Lung (tissue), 12 donors: ENCODE data around the gene IFITM10. TPM values are rescaled to one million over a fixed set of nuclear protein-coding genes. Genes with fewer than 3 reads are reported as not detected.

Source experiments
- ATAC-seq: fragments of 200-7000 bp; cut with Tn5 transposase; one replicate; pipeline ENCODE4 v1.9.1; 2020; ENCODE audit warnings: moderate number of reproducible peaks; ENCODE audit not compliant: insufficient read depth, low FRiP score
- DNase-seq, 3 donors: peaks; one replicate each; pipeline ENCODE4 v3.0.0-alpha.2; 2013 to 2017
- H3K27ac ChIP-seq, 2 donors: one replicate each; pipeline ENCODE4 v1.5.1; 2013; ENCODE audit warnings: mild to moderate bottlenecking in 2 of 2, moderate library complexity in 2 of 2, control low read depth in 1 of 2, inconsistent platforms in 1 of 2, low read depth in 1 of 2, low read length in 1 of 2
- H3K27me3 ChIP-seq, 3 donors: one replicate each; pipeline ENCODE4 v1.5.1; 2013; ENCODE audit warnings: low read length in 2 of 3; ENCODE audit not compliant: control insufficient read depth in 3 of 3, insufficient read depth in 3 of 3
- H3K36me3 ChIP-seq, 4 donors: one replicate each; pipeline ENCODE4 v1.5.1; 2013; ENCODE audit warnings: low read length in 4 of 4, mild to moderate bottlenecking in 1 of 4, moderate library complexity in 1 of 4; ENCODE audit not compliant: control insufficient read depth in 4 of 4, insufficient read depth in 4 of 4
- H3K4me1 ChIP-seq, 5 donors: one replicate each; pipeline ENCODE4 v1.5.1; 2013; ENCODE audit warnings: low read length in 5 of 5, mild to moderate bottlenecking in 2 of 5, moderate library complexity in 1 of 5; ENCODE audit not compliant: control insufficient read depth in 5 of 5, insufficient read depth in 5 of 5
- H3K4me3 ChIP-seq: one replicate; pipeline ENCODE4 v1.5.1; 2013; ENCODE audit warnings: mild to moderate bottlenecking, control low read depth, moderate library complexity
- H3K9ac ChIP-seq, 2 donors: one replicate each; pipeline ENCODE4 v1.5.1; 2013; ENCODE audit warnings: low read length in 2 of 2, control low read depth in 1 of 2; ENCODE audit not compliant: insufficient read depth in 1 of 2
- H3K9me3 ChIP-seq, 4 donors: one replicate each; pipeline ENCODE4 v1.5.1; 2013; ENCODE audit warnings: low read length in 3 of 4, mild to moderate bottlenecking in 1 of 4, moderate library complexity in 1 of 4; ENCODE audit not compliant: control insufficient read depth in 4 of 4, insufficient read depth in 3 of 4
- WGBS, 2 donors: extraction: QIAGEN DNeasy Blood & Tissue Kit; methylation state at CpG; one replicate each; pipeline ENCODE4 v1.1.7; 2013; 5-methylcytosine and 5-hydroxymethylcytosine counted together
- polyA plus RNA-seq, 2 donors: library from polyadenylated mRNA; stranded (reverse); fragments of 200-250 nt; gene quantifications; one replicate each; pipeline ENCODE4 v1.2.1, GENCODE V29; 2013
- total RNA-seq, 2 donors: library from RNA; depleted of rRNA in 1 of 2; stranded (reverse); fragments of >200 nt in 1 of 2; gene quantifications; one replicate each; pipeline ENCODE4 v1.2.1, GENCODE V29; 2014 to 2021
- TF ChIP-seq, protein P1 (sequence below): IDR thresholded peaks from 2 replicates; pipeline ENCODE4 v1.5.1; 2012; ENCODE audit warnings: mild to moderate bottlenecking; ENCODE audit errors: control extremely low read depth, extremely low read depth
- donor health status: control.
- donor health status: control.
- donor health status: Bipolar disorder and iron deficiency.
- donor health status: healthy.
- donor health status: DM: yes; HTN: yes; CAD: no.

IFITM10 gene
- total and polyA plus RNA-seq, 4 donors, result 0.40 to 18.8 (median 2.7) TPM

DNA sequence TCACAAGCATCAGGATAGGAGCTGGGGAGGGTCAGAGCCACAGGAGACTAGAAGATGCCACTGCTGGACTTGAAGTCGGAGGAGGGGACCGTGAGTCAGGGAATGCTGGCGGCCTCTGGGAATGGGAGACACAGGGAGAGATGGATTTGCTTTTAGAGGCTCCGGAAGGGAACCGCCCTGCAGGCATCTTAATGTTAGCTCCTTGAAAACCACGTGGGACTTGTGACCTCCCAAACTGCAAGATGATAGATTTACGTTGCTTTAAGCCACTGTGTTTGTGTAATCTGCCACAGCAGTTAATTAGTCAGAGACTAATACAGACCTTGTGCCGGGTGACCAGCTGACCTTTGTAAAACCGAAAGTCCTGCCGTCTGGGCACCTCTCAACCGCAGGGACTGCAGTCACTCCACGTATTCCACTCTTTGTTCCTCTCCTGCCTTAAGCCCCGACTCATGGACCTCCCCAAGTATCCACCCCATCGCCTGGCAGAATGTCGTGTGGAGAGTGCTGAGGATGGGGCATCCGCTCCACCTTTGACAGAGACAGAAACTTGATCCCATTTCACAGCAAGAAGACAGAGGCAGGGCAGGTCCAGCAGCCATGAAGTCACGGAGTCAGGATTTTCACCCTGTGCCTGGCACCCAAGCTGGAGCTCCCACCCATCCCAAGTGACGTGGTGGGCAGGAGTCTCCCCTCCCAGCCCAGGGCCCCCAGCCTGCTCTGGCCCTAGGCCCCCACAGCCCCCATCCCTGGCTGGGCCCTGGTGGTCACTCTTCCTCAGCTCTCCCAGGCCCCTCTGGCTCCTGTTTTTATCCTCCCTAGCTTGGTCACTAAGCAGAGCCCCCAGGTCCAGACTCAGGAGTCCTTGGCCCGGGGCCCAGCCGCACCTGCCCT is 32.7 kb upstream of the IFITM10 start:
- H3K36me3 ChIP-seq, result no peaks in the 10 kb centered on the region
- no peak for ATAC-seq
- H3K4me1 ChIP-seq, result no peaks in the 10 kb centered on the region
- TF ChIP-seq, protein P1, sequence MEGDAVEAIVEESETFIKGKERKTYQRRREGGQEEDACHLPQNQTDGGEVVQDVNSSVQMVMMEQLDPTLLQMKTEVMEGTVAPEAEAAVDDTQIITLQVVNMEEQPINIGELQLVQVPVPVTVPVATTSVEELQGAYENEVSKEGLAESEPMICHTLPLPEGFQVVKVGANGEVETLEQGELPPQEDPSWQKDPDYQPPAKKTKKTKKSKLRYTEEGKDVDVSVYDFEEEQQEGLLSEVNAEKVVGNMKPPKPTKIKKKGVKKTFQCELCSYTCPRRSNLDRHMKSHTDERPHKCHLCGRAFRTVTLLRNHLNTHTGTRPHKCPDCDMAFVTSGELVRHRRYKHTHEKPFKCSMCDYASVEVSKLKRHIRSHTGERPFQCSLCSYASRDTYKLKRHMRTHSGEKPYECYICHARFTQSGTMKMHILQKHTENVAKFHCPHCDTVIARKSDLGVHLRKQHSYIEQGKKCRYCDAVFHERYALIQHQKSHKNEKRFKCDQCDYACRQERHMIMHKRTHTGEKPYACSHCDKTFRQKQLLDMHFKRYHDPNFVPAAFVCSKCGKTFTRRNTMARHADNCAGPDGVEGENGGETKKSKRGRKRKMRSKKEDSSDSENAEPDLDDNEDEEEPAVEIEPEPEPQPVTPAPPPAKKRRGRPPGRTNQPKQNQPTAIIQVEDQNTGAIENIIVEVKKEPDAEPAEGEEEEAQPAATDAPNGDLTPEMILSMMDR, result no peak
- H3K4me3 ChIP-seq, result no peak overlapping the region
- 62 to 68% methylated on average over 20 of the region's 20 CpGs for WGBS, 2 donors
- peaks cover 0 to 2% (median 0%) of the 10 kb centered on the region in 4 donors for H3K9me3 ChIP-seq
- H3K9ac ChIP-seq, result no peak overlapping the region
- peaks cover 0 to 3% (median 0%) of the 10 kb centered on the region in 3 donors for H3K27me3 ChIP-seq
- peak overlapping the region in 1 of 2 donors; percentile 12 for H3K27ac ChIP-seq
- DNase-seq, result no peak

DNA sequence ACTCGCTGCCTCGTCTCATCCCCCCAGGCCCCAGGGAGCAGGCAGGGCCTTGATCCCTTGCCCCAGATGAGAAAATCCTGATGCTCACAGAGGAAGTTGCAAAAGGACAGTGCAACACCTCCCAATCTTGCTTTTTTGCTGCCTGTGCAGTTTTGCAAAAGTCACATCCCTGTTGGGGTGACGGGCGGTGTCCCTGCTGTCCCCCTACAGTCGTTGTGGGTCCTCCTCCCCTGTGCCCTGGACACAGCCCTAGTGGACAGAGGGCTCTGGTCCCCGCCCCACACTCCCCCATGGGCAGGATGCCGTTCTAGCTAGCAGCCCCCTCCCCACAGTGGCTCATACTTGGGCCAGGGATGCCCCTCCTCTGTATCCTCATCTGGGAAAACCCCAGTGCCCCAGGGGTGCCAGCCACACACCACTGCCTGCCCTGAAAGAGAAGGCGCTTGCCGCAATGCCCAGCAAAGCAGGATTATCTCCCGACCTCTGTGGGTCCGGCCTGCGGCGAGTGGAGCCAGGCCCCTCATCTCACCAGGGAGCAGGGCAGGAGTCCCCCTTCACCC is 31.7 kb upstream of the IFITM10 start:
- Histone ChIP-seq H3K4me3 (no peak overlapping the region), H3K4me1 (no peaks in the 10 kb centered on the region), H3K9me3 (peaks cover 0 to 2% (median 0%) of the 10 kb centered on the region in 4 donors), H3K9ac (no peak overlapping the region), H3K27me3 (peaks cover 0 to 3% (median 0%) of the 10 kb centered on the region in 3 donors), H3K36me3 (no peaks in the 10 kb centered on the region), H3K27ac (peak overlapping the region in 1 of 2 donors; percentile 12)
- TF ChIP-seq, protein P1, result no peak
- DNase-seq (no peak), ATAC-seq (no peak)
- 43 to 74% methylated on average over 12 to 13 of the region's 13 CpGs for WGBS, 2 donors

DNA sequence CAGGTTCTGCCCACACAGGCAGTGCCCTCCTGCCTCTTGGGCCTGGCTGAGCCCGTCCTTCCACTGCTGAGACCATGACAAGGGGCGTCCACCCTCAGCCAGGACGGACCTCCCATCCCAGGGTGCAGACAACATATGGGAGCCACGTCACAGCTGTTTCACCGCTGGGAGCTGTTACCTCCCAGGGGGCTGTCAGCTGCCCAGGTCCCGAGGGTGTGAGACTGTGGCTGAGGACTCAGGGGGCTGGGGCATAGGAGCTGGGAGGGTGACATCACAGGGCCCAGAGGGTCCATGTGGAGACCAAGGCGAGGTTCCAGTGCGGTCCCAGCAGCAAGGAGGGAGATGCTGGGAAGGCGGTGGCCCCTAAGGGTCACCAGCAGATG is 31.2 kb upstream of the IFITM10 start:
- TF ChIP-seq, protein P1, result no peak
- Histone ChIP-seq H3K27me3 (peaks cover 0 to 3% (median 0%) of the 10 kb centered on the region in 3 donors), H3K9ac (no peak overlapping the region), H3K9me3 (peaks cover 0 to 2% (median under 1%) of the 10 kb centered on the region in 4 donors), H3K27ac (peak overlapping the region in 1 of 2 donors; percentile 12), H3K4me1 (no peaks in the 10 kb centered on the region), H3K36me3 (no peaks in the 10 kb centered on the region), H3K4me3 (no peak overlapping the region)
- WGBS, 2 donors, result 67 to 78% methylated on average over 7 to 9 of the region's 9 CpGs
- ATAC-seq (no peak), DNase-seq (no peak)
